Erythroblast (primary cell): Measurements from ENCODE around the gene CDH13.

ENCODE experiments used
- GATA1 ChIP-seq: IDR thresholded peaks from 2 replicates; pipeline ENCODE4 v1.6.1; 2011; ENCODE audit warnings: low read depth, mild to moderate bottlenecking, control low read depth, low read length, moderate library complexity
- POLR2A ChIP-seq: IDR thresholded peaks from 2 replicates; pipeline ENCODE4 v1.6.1; 2011; ENCODE audit warnings: mild to moderate bottlenecking, low read length

GRCh38 chr16:82943371-82943770 is 316.6 kb downstream of the CDH13 start:
- no peak for TF ChIP-seq POLR2A
- TF ChIP-seq GATA1: no peak
